SK-N-MC (cell line): Measurements from ENCODE around the gene IGF2BP3.

Source experiments
- EZH2 ChIP-seq: fragments of 200-600 bp; sonication (generic); IDR thresholded peaks from one replicate; pipeline ENCODE4 v1.6.1; 2017; ENCODE audit warnings: antibody characterized with exemption
- FOXP2 ChIP-seq: optimal IDR thresholded peaks from 2 replicates; pipeline ENCODE3; 2011; ENCODE audit warnings: mild to moderate bottlenecking, moderate library complexity; ENCODE audit not compliant: insufficient read depth; ENCODE audit errors: extremely low read length, control extremely low read depth
- POLR2AphosphoS5 ChIP-seq: IDR thresholded peaks from 2 replicates; pipeline ENCODE4 v1.6.1; 2012; ENCODE audit warnings: mild to moderate bottlenecking, low read depth, low read length, borderline replicate concordance

- no peak for TF ChIP-seq EZH2
- no peak for TF ChIP-seq POLR2AphosphoS5
- no peak for TF ChIP-seq FOXP2
These were observed 20.4 kb downstream of the IGF2BP3 start for GRCh38 chr7:23449941-23450340.
